Measurements from ENCODE around the gene KLK12.

The KLK12 gene, protein sequence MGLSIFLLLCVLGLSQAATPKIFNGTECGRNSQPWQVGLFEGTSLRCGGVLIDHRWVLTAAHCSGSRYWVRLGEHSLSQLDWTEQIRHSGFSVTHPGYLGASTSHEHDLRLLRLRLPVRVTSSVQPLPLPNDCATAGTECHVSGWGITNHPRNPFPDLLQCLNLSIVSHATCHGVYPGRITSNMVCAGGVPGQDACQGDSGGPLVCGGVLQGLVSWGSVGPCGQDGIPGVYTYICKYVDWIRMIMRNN

DNA sequence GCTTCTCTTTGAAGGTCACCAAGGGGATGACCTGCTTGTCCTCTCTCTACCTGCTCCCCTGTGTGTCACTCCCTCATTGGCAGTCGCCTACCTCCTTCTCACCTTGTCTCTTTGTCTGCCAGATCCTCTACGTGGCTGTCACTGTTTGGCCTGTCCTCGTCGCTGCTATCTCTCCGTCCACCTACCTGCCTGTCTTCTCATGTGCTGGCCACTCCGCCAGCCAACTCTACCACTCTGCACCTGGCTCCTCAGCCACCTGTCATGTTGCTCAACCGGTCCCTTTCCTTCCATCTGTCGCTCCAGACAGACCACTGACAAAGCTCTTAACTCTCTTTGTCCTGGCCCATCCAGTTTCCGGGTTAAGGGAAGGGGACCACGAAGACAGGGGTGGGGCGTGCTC lies at the start of gene KLK12:
TSS of gene KLK12 (minus strand) at position 299 of the 400 bp plus-strand sequence. CDS start 381 bp downstream, outside the sequence.
- no peak for DNase-seq (ENCODE audit: low spot score)

DNA sequence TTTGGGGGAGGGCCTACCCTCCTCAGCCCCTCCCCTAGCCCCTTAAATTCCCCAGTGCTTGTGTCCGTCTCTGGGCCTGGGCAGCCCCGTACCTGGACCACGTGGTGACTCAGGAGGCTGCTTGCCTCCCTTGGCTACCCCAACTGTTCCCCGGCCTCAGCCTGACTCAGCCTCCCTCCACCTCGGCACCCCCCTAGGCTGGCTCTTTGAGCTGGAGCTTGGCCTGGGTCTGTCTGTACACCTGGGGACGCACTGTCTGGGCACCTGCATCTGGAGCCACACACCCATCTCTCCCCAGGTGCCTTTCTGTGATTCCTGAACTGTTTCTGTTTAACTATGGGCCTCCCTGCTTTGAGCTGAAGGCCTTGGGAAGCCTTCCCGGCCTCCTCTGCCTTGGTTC lies 49.7 kb upstream of the KLK12 start:
- DNase-seq (ENCODE audit: low spot score) = no peak

DNA sequence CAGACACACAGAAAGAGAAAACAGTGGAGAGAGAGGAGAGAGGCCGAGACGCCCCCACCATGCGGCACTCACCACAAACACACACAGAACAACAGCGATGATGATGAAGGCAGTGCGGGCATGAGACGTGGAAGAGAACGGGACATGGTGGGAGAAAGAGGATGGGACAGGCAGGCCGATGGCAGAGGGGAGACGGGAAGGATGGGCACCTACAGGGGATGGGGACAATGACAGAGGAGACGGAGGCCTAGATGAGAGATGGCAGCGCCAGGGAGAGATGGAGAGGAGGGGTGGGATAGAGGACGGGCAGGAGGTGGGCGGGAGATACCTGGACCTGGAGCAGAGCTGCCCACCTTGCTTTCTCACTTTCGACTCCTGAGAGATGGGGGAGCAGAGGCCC lies 49.0 kb upstream of the KLK12 start:
- DNase-seq (ENCODE audit: low spot score) = no peak

DNA sequence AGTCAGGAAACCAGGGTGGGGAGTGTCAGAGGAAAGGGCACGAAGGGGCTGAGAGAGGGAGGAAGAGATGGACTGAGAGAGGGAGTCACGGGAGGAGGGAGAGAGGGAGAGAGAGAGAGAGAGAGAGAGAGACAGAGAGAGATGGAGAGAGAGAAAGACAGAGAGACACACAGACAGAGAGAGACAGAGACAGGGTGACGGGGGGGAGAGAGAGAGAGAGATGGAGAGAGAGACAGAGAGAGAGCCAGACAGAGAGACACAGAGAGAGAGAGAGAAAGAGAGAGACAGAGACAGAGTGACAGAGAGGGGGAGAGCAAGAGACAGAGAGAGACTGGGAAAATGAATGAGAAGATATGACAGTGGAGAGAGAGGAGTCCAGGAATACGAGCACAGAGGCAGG lies 48.4 kb upstream of the KLK12 start:
- no peak for DNase-seq (ENCODE audit: low spot score)

DNA sequence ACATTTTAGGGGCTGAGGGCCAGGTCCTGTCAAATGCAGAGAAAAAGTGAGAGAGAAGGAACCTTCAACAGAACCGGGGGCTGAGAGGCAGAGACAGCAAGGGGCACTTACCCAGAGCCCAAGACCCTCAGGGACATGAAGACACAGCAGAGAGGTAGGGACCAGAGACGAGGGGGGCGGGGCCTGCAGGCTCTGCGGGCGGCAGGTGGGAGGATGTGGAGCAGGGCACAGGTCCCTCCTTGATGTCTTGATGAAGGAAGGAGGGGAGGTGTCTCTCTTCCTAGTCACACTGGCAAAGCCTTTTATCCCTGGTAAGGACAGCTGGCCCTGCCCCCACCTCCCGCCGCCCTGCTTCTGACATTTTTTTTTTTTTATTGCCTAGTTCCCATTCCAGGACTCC lies 47.8 kb upstream of the KLK12 start, which contains the start of gene KLK14:
TSS of gene KLK14 (minus strand) at position 277 of the 400 bp plus-strand sequence. CDS start at position 4, 273 bp downstream.
- no peak for DNase-seq (ENCODE audit: low spot score)

DNA sequence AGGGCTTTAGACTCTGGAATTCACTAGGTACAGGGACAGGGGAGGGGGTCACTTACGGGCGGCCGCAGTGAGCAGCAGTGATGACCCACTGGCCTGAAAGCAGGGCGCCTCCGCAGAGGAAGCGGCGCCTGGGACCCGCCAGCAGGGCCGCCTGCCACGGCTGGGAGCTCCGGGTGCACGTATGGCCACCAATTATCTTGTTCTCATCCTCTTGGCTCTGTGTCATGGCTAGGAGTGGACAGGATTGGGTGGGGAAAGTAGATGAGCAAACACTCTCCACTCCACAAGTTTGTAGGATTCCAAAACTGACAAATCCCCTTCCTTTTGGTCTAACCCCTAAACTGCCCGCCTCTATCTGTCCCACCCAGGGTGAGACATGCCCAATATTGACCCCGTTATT lies 46.7 kb upstream of the KLK12 start:
- DNase-seq (ENCODE audit: low spot score) = no peak

DNA sequence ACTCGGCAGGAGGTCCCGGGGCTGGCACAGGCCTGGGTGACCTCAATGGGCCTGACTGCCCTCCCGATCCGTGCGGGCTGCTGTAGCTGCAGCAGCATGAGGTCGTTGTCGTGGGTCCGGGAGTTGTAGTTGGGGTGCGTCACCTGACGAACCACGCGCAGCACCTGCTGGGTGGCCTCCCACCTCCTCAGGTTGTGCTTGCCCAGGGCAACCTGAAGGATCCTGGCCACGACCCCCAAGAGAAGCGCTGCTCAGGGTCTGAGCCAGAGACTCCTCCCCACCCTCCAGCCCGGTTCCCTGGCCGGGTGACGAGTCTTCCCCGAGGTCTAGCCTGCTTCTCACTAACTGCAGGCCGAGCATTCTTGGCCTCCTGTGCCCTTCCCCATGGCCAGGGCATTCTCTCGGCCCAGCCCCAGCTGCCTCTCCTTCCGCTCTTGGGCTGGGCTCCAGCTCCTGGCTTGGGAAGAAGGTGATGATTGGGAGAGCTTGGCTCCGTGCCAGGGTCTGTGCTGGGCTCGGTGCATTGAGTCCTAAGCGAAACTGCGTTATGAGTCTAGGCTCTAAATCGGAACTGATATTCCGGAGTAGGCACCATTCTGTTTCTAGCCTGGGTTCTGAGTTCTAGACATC lies 44.8 kb upstream of the KLK12 start:
- DNase-seq (ENCODE audit: low spot score) = no peak

DNA sequence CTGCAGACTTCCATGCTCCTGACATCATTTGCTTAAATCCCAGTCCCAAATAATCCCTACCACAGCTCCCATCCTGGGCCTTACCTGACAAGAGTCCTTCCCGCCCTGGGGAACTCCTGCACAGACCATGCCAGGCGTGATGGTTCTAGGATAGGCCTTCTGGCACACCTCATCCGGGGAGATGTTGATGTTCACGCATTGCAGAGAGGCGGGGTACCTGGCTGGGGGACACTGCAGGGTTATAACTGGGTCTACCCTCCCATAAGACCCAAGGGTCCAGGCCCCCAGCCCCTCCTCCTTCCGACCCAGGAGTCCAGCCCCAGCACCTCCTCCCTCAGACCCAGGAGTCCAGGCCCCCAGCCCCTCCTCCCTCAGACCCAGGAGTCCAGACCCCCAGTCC lies 43.9 kb upstream of the KLK12 start:
- no peak for DNase-seq (ENCODE audit: low spot score)

DNA sequence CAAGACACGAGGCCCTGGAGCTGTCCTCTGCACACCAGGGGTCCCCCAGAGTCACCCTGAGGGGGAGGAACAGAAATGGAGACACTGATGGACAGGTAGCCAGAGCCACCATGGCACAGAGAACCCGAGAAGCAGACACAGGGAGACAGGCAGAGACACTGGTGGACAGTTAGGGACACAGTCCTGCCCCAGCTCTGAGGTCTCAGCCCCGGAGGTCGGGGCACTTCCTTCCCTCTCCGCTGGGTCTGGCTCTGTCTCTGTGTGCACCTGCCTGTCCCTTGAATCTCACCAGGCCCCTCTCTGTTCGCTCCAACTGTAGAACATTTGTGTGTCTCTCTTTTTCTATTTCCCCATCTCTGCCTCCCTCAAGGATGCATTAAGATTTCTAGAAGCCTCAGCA lies 43.3 kb upstream of the KLK12 start:
- DNase-seq (ENCODE audit: low spot score) = no peak

DNA sequence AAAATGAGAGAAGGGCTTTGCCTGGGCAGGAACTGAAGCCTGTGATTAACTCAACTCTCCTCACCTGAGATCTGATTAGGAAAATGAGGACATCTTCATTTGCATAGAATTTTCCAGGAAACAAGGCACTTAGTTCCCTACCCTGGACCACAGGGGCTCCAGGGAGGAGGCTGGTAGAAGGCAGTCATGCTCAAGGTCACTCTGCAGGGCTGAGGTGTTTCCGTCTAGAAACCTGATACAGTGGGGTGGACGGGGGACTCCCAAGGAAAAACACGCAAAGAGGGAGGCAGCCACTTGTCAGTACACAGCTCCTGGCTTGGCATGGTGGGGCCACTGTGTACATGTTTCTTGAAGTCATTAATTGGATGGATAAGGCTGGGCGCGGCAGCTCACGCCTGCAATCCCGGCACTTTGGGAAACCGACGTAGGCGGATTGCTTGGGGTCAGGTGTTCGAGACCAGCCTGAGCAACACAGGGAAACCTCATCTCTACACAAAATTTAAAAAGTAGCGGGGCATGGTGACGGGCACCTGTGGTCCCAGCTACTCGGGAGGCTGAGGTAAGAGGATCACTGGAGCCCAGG lies 41.9 kb upstream of the KLK12 start:
- DNase-seq (ENCODE audit: low spot score) = no peak

DNA sequence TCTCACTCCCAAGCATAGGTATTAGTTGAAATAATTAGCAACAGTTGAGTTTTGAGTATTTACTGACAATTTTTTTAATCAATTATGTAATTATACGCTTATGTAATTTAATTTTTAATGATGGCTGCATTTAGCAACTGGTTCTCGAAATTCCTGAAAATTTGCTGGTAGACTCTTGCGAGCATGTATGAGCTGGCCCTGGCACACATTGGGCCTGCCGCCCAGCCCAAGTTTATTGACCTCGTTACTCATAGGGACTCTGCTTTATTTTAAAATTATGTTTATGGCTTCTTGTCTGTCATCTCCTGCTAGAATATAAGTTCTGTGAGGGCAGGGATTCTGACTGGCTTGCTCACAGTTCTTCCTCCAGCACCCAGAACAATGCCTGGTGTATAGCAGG lies 41.2 kb upstream of the KLK12 start:
- no peak for DNase-seq (ENCODE audit: low spot score)

DNA sequence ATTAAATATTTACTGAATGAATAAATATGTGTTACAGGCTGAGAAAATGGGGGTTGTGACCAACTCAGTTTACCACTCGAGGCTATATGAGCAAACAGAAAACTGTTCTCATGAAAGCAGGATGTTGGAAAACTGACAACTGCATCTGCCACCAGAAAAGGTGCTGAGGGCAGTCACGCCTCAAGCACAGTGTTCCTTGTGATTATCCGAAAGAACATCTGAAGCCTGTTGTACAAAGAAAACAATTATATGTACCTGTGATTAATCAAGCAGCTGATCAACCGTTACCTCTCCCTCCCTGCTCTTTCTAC lies 36.2 kb upstream of the KLK12 start:
- no peak for DNase-seq (ENCODE audit: low spot score)

DNA sequence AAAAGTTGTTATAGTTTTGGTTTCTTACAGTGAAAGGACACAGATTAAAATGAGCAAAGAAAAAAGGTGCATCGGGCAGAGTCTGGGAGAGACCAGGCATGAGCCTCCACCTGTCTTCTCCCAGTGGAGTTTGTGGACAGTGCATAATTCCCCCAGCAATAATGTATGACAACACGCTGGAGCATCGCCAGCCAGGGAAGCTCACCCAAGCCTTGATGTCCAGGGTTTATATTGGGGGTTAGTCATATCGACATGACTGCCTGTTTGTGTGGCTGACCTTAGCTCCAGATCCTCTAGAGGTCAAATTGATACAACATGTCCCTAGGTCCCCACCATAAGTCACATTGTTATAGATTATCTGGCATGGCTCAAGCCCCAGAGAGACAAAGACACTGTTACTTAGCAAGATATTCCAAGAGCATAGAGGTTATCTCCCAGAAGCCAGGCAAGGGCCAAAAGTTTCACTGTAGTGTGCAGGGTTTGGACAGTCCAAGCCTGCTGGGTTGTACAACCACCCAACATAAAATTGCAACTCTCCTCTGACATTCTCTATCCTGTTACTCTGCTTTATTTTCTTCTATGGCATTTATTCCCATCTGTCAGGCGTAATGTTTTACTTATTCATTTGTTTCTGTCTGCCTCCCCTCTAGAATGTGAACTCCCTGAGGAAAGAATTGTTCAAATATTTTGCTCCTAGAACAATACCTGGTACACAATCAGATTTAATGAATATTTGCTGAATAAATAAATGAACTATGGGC lies 35.7 kb upstream of the KLK12 start:
- no peak for DNase-seq (ENCODE audit: low spot score)

DNA sequence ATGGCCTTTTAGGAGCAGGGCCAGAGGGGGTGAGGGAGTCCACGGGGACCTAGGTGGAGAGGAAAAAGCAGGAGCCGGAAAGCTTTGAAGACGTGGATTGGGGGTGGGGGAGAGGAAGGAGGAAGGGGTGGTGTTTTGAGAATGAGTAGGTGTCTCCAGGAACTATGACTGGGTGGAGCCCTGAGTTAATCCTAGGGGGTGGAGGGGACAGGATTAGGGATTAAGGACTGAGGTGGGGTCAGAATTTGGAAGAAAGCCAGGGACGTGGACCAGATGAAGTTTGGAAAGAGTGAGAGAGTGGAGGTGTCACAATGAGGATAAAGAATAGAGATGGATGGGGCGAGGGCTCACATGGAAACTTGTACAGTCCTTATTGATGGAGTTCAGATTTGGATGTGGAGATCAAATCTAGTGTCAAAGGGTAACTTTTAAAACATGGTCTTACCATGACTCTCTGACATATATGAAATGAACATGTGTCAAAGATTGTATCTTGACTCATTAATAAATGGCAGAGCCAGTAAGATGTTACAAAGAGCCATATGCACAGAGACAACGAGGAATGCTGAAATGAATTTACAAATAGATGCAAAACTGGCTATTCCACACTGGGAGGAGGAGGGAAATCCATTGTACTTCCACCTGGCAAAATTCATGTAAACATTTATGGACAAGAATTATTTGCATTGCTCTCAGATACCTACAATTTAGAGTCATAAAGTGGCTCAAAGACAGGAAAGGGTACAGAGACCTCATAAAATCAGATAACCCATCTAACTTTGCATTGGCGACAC lies 31.8 kb upstream of the KLK12 start:
- no peak for DNase-seq (ENCODE audit: low spot score)

DNA sequence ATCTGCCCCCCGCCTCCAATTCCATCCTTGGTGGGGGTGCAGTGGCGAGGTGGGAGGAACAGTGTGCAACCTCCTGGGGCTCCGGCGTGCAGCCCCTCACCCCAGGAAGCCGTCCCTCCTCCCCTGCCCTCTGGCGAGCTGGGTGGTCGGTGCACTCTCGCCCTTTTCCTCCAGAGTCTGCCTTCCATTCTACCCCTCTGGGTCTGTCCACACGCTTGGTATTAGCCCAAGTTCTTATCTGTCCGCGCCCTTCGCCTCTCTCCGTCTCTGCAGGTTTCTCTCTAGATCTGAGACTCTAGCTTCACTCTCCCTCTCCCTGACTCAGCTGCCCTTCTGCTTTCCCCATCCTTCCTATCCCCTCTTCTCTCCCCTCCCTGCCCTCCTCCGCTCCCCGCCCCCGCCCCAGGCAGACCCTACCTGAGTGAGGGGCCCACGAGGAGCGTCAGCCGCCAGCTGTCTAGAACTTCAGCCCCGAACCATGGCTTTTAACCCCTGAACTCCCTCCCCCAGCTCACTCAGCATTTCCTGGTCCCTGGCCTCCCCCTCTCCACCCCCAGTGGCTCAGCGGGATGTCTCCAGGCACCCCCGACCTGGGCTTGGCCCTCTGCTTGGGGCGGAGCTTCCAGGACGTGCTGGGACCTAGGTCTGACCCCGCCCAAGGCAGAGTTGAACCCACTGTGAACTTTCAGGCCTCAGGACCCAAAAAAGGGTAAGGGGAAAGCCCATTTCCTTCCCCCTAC lies 30.6 kb upstream of the KLK12 start:
- no peak for DNase-seq (ENCODE audit: low spot score)

DNA sequence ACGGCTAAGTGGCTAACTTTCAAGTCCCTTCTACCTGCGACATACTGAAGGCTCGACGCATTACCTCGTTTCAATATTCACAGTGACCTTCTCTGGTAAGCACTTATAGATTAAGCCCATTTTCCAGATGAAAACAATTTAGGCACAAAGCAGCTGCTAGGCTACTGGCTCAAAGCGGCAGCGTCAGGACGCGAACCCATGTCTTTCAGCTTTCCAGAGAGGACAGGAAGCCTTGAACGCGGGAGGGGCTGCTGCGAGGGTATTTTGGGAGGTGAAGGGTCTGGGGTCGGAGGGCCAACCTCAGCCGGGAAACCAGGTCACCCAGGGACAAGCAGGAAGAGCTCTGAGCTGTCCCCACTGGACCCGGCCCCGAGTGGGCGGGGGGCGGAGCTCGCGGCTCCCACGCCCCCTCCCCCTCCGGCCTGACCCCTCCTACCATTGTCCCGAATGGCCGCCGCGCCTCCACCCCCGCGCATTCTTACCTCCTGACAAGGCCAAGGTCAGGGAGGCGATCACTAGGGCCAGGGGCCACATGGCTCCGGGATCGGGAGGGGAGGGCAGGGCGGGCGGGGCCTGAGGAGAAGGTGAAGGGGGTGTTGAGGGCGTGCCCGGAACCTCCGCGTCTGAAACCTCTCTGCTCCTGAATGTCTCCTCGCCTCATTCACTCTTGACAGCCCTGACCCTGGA lies 29.9 kb upstream of the KLK12 start, which contains the start of gene KLK13:
TSS of gene KLK13 (minus strand) at position 559 of the 687 bp plus-strand sequence. CDS start at position 534, 25 bp downstream.
- DNase-seq (ENCODE audit: low spot score) = no peak

DNA sequence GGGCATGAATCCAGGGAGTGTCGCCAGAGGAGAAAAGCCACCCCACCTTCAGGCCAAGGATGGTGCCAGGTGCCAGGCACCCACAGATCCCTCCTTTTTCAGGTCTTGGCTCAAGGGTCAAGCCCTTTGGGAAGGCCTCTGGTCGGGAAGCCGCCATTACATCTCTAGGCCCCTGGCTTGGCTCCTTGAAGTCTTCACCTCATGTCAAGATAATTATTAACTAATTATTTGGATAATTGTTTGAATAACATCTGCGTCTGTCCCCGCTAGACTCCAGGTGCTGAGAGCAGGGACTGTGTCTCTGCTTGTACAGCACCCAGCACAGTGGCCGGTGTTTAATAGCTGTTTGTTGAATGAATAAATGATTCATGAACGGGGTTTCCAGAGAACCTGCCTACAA lies 28.9 kb upstream of the KLK12 start:
- DNase-seq (ENCODE audit: low spot score) = no peak

DNA sequence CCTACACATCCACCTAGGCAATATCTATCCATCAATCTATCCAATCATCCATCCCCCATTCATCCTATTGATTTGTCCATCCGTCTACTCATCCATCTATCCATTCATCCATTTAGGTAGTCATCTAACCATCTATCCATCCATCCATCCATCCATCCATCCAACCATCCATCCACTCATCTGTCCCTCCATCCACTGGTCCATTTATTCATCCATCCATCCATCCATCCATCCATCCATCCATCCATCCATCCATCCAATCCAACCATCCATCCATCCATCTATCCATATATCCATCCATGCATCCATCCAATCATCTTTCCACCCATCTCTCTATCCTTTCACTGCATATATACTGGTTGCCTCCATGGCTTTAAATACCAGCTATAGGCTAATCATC lies 26.2 kb upstream of the KLK12 start:
- no peak for DNase-seq (ENCODE audit: low spot score)

DNA sequence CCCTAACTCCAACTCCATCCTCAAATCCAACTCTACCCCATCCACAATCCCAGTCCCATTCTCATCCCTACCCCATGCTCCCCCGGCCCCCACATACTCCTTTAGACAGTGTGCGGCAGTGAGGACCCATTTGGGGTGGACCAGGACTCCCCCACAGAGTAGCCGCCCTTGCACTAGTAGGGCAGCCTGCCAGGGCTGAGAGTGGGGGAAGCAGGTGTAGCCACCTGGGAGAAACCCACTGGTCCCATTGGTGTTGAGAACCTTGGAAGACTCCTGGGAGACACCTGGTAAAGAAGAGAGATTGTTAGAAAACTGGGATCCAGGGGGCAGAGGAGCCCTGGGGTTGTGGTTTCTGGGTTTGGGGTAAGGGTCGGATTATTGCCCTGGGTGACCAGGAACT lies 25.5 kb upstream of the KLK12 start:
- DNase-seq (ENCODE audit: low spot score) = no peak

DNA sequence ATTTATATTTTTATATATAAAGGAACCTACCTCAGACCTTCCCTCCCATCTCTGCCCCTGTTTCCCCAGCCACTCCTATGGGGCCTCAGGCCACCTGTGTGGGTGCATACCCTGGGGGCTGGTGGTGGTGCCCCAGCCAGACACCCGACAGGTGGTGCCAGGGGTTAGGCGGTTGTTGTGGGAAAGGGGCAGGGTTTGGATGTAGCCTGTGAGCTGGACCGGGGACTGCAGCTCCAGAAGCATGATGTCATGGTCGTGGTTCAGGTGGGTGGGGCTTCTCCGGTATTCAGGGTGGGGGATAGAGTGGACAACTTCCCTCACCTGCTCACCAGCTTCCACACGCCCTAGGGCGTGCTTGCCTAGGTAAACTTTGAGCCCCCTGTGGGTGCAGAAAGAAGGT lies 24.9 kb upstream of the KLK12 start:
- no peak for DNase-seq (ENCODE audit: low spot score)

DNA sequence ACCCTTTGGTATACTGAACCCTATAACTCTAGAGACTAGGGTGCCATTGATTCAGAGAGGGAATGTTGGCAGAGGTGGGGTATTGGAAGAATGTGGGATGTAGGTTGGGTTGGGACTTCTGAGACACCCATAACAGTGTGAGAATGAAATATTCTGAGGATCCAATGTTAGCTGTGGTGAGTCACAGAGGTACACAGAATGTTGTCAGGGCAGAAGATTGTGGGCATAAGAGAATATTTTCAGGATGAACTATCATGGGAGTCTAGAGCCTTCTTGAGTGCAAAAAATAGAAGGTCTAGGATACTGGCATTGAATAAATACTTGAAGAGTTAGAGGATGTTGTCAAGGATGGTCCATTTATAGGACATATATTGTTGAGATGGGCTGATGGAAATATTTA lies 21.1 kb upstream of the KLK12 start:
- no peak for DNase-seq (ENCODE audit: low spot score)

Data from pons (tissue), 1 donor.